Ramos (cell line): Measurements from ENCODE around the gene HSD17B8.
"Not testable (repeated sequence)": the region's sequence is repeated elsewhere in the genome, so short reads cannot be mapped to it uniquely, and the experiment has no call there.

Experiments
- in situ Hi-C: fragments of 300-500 bp; cut with MboI; formaldehyde crosslinking; loops from one replicate; pipeline ENCODE4 v1.14.3; 2022; ENCODE audit warnings: low sequenced_read_pairs; ENCODE audit not compliant: unreplicated experiment

The HSD17B8 gene

DNA sequence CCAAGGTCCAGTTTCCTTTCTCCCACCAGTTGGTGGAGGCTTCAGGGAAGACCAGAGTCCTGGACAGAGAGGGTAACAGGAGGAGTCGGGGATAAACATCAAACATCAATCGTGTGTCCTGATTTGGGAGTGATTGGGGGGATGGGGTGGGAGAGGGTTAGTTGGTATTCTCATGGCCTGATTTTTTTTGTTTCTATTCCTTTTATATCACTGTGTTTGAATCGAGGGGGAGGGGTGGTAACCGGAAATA is 365 bp upstream of the HSD17B8 start:
- in situ Hi-C loops, result no loop called here

DNA sequence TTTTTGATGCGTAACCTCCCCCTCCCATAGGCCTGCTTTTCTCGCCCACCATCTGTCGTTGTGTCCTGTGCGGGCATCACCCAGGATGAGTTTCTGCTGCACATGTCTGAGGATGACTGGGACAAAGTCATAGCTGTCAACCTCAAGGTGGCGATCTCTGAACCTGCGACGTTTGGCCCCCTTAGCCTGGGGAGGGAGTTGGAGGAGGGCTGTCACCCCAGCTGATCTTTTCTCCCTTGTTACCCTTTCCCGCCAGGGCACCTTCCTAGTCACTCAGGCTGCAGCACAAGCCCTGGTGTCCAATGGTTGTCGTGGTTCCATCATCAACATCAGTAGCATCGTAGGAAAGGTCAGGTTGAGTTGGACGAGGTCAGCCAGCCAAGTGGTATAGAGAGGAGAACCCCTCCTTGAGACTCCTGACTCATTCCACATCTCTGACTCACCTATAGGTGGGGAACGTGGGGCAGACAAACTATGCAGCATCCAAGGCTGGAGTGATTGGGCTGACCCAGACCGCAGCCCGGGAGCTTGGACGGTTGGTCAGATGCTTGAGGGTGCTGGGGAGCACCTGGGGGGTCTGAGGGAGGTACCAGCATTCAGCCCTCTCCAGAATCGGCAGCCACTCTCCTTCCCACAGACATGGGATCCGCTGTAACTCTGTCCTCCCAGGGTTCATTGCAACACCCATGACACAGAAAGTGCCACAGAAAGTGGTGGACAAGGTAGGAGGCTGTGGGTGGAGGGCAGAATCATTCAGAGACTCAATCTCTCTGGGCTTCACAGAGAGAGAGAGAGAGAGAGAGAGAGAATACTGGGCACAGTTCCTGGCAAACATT is 954 bp downstream of the HSD17B8 start:
- in situ Hi-C loops, result no loop called here

DNA sequence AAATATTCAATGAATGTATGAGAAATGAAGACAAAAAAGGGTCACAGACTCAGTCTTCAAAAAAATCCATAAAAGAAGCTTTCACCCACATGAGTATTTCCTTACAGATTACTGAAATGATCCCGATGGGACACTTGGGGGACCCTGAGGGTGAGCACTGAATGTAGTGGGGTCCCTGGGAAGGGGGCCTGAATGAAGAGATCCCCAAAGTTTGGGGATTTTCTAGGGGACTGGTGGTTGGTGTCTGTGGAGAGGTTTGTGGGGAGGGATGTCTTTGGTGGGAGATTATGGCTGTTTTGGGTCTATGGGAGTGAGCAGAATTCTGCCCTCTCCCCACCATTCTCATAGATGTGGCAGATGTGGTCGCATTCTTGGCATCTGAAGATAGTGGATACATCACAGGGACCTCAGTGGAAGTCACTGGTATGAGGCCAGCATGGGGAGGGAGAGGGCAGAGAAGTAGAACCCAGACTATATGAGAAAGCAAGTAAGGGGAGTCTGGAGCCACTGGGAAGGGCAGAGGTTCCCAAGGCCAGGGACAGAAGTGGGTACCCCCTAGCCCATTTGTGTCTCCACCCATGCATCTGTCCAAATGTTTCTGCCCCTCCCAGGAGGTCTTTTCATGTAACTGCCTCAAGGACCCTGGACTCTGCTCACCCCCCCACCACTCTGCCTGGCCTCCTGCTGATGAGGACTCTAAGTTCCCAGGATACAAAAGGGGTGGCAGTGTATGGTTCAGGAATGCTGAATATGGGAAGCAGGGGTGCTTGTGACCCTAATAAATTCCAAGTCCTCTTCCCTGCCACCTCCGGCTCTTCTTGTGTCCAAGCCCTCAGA is 1.8 kb downstream of the HSD17B8 start:
- in situ Hi-C loops, result no loop called here

DNA sequence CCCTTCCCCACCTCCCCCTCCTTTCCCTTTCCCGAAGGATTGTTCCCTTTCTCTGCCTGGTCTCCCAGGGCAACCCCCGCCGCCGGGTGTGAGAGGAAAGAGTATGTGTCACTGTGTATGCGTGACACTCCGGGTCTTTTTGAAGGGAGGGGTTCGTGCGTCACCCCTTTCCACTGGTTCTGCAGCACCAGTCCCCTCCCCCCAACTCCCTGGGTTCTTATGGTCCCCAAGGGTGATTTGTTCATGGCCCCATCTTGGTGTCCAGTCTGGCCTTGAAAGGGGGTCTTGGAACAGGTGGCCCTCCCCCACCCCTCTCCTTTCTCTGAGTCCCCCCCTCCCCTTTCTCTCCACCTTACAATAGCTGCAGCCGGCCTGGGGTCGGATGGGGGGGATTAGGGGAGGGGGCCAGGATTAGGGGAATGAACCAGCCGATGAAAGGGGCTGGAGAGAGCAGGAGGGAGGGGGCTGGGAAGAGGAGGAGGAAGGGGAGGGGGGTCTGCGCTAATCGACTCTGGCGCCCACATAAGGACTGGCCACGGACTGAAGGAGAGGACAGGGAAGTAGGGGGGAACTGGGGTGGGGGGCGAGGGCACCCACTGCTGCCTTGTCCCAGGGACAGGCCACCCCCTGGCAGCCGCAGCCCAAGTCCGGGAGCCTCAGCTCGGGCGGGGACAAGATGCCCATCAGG is 2.6 kb downstream of the HSD17B8 start:
- in situ Hi-C loops, result no loop called here

DNA sequence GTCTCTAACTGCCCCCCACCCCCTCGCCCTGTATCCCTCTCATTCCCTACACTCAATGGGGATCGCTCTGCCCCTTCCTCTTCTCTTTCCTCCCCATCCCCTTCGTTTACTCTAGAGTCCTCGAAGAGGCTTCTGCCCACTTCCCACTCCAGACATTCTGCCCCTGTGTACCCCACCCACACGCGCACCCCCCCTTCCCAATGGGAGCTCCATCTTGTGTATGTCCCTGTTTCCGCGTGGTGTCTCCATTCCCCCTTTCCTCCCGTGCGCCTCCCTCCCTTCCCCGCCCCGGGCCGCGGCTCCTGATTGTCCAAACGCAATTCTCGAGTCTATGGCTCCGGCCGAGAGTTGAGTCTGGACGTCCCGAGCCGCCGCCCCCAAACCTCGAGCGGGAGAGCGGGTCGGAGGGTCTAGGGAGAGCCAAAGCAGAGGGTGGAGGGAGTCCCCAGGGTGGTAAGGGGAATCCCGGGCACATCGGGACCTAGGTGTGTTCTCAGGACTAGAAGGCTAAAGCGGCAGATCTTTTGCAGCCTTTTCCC is 3.2 kb downstream of the HSD17B8 start:
- in situ Hi-C loops, result no loop called here

DNA sequence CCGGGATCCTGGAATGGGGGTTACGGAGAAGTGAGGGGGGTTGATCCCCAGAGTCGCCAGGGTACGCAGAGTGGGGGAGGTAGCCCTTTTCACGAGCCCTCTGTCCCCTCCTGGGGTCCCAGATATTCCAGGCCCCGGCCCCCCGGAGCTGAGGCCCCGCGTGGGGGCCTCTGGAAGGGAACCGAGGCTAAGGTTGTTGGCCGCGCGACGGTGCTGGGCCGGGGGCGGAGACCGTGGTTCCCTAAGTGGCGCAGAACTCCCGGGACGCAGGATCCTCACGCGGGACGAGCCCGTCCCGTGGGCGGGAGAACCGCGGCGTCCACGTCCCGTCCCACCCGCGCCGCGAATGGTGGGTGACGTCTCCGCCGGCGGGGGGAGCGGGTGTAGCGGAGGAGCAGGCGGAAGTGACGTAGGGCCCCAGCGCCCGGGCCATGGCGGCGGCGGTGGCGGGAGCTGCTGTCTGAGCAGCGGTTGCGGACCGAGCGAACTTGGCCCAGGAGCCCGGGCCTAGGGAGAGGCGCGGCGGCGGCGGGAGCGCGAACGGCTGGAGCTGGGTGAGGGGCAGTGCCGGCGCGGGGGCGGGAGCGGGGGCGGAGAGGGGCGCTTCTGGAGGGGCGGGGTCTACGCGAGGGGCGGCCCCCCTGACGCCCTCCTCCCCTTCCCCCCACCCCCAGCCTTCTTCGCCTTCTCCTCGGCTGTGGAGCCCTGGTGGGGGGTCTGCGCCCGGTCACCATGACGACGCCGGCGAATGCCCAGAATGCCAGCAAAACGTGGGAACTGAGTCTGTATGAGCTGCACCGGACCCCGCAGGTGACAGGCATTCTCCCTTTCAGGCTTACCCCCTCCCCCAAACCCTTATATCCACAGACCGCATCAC is 3.9 kb downstream of the HSD17B8 start, which contains the start of gene RING1:
Gene RING1 (plus strand): TSS at position 410 of the 877 bp plus-strand sequence. CDS start 323 bp downstream, at position 733.
- in situ Hi-C loops, result no loop called here

DNA sequence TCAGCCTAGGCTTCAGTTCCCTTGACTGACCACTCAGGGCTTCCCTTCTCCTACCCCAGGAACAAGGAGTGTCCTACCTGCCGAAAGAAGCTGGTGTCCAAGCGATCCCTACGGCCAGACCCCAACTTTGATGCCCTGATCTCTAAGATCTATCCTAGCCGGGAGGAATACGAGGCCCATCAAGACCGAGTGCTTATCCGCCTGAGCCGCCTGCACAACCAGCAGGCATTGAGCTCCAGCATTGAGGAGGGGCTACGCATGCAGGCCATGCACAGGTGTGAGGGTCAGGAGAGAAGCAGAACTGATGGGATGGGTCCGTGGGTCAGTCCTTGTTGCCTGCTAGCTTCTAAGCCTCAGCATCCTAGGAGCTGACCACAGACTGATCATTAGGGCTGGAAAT is 5.4 kb downstream of the HSD17B8 start:
- in situ Hi-C loops, result no loop called here

DNA sequence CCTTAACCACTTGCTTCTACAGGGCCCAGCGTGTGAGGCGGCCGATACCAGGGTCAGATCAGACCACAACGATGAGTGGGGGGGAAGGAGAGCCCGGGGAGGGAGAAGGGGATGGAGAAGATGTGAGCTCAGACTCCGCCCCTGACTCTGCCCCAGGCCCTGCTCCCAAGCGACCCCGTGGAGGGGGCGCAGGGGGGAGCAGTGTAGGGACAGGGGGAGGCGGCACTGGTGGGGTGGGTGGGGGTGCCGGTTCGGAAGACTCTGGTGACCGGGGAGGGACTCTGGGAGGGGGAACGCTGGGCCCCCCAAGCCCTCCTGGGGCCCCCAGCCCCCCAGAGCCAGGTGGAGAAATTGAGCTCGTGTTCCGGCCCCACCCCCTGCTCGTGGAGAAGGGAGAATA is 6.7 kb downstream of the HSD17B8 start:
- in situ Hi-C loops, result no loop called here

DNA sequence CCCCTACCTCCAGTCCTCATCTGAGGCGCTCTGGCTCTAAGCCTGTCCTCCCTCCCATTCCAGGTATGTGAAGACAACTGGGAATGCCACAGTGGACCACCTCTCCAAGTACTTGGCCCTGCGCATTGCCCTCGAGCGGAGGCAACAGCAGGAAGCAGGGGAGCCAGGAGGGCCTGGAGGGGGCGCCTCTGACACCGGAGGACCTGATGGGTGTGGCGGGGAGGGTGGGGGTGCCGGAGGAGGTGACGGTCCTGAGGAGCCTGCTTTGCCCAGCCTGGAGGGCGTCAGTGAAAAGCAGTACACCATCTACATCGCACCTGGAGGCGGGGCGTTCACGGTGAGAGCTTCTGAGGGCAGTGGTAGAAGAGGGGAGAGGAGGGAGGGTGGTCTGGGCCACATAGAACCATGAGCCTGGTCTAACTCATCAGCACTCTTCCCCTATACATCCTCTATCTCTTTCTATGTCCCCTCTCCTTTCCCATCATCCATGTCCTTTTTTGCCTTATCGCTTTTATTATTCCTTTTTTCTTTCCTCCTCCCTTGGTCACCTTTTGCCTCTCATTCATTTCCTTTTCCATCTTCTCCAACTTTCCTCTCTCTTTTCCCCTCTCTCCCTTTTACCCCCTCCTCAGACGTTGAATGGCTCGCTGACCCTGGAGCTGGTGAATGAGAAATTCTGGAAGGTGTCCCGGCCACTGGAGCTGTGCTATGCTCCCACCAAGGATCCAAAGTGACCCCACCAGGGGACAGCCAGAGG is 7.4 kb downstream of the HSD17B8 start:
- in situ Hi-C loops, result no loop called here

DNA sequence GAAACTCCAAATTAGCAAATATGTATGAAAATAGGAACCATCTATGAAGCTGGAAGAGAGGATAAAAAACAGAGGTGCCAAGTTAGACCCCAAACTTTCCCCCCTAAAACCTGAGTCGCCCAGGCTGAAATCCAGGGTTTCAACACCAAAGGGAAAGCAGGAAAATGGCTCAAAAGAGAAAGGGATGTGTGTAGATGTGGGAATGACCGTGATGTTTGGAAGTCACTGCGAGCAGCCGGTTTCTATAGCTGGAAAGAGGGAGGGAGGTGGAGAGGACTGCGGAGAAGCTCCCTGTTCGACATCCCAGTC is 8.4 kb downstream of the HSD17B8 start:
- in situ Hi-C loops, result no loop called here

DNA sequence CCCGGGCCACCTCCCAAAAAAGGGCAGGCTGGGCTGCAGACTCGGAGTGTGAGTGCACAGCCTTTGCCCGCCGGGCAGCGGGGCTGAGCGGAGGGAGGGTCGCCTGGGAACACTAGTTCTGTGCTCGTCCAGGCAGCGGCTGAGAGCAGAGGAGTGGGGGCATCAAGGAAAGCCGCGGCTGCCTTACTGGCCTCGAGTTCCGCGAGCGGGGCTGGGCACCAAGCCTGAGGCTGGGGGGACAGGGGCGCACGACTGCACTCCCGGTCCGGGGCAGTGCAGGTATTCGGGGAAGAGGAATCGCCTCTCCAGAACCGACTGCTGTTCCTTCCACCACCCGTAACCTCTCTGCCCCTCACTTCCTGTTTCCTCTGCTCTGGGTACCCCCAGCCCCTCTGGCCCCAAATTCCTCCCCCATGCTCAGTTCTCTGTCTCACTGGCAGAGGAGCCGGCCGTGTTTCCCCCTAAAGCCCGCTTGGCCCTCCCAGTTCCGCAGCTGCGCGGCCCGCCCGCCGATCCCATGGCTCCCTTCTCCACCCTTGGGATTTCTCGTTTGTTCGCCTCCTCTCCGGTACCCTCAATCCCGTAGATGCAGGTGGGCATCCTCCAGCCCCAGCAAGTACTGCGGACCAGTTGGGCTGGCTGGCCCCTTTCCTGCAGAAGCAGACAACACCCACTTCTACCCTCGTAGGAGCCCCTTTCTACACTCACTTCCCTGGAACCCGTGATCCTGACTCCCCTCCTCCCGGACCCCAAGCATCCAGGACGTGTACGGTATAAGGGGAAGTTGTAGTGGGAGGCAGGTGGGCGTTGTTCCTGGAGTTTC is 8.9 kb downstream of the HSD17B8 start:
- in situ Hi-C loops, result no loop called here

DNA sequence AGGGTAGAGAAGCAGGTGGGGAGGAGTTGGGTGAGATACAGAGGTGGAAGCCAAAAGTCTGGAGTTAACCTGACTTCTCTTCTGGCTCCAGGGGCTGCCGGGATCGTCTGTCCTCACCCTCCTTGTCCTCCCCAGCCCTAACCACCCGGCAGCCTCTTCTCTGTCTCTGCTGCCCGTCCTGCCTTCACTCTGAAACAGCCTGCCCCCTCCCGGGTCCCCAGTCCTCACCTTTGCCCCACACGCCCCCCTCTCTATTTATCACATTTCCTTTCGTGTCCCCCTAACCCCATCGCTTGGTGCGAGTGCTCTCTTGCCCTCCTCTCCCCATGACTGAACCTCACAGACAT is 9.5 kb downstream of the HSD17B8 start:
- in situ Hi-C loops, result no loop called here

DNA sequence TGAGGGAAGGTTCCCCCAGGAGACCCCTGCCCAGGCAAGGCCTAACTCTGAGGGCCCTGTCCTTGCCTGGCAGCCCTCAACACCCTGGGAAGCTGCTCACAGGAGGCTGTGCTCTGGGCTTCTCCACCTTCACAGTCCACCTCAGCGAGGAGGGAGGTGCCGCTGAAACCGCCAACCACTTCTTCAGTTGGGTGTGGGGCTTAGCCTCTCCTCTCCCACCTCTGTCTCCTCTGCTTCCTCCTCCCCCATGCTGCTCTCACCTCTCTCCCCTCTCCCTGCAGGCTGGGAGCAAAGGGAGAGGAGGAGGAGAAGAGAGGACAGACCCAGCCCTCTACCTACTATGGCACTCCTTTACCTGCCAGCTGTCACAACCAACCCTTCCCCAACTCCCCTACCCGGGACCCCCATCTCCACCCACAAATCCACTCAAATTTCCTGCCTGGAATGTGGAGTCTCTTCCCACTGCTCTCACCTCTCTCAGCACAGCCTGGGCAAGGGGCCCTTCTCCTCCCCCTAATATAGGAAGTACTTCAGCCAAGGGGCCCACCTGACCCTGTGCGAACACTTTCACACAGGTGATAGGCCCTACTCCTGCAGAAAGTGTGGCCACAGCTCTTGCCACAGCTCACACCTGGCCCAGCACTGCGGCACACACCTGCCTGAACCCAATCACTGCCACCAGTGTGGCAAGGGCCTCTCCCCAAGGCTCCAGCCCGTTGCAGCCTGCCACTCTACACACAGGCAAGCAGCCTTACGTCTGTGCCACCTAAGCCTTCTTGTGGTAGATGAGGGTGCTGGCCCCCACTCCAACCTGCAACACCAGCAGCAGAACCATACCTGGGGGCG is 11.0 kb downstream of the HSD17B8 start:
- in situ Hi-C loops, result no loop called here

DNA sequence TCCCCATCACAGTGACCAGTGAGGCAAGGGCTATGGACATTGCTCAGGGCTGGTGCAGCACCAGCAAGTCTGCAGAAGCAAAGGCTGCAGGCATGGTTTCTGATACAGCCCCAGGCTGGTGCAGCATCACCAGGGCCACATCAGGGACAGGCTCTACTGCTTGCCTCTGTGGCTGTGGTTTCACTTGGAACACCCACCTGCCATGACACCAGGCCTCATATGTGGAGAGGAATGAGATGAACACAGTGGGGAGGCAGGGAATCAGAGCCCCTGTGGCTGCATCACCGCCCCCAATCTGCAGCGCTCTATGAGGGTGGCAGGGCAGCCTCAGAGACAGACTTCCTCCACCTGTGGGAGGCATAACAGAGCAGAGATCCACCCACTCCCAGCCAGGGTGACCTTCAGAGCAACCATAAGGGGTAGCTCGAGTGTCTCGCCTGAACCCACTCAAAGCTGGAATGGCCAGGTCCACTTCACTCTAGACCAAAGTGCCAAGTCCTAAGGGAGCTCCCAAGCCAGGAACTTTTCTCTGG is 11.7 kb downstream of the HSD17B8 start:
- in situ Hi-C loops, result no loop called here

DNA sequence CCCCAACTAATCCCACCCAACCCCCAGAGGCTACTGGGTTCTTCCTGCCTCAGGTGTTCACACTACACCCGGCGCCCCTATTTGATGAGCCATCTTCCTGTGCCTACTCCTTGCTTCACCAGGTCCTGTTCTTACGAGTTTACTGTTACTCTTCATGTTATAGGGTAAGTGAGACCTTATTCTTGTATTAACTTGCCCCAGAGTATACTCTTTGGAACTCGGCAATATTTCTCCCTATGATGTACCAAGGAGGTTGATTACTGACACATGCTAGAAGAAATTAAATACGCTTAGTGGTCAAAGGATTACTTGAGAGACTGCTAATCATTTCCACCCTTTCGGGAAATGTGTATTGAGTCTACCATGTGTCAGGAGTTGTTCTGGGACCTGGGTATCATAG is 12.8 kb downstream of the HSD17B8 start:
- in situ Hi-C loops, result no loop called here

DNA sequence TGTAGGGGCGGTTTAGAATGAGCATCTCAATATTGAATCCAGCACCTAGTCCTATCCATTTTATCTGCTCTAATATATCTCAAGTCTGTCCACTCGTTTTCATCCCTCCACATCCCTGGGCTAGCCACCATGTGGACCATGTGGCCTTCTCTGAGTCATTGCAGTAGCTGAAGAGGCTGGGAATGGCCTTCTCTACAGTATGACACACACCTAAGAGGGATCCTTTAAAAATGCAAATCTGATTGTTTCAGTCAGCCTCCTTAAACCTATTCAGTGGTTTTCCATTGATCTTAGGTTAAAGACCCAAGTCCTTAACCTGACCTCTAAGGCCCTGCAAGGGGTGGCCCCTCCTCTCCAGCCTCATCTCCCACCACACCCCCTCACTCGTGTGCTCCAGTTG is 13.2 kb downstream of the HSD17B8 start:
- in situ Hi-C loops, result no loop called here

DNA sequence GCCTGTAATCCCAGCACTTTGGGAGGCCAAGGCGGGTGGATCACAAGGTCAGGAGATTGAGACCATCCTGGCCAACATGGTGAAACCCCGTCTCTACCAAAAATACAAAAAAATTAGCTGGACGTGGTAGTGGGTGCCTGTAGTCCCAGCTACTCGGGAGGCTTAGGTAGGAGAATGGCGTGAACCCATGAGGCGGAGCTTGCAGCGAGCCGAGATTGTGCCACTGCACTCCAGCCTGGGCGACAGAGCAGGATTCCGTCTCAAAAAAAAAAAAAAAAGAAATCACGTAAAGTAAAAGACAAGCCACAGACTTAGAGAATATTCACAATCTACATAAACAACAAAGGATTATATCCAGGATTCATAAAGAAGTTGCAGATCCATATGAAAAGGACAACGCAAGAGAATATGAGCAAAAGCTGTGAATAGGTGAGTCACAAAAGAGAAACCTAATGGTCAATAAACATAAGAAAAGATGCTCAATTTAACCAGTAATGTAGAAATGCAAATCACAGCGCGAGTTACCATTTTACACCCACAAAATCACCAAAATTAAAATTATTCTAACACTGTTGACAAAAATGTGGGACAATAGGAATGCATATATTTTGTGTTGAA is 22.2 kb downstream of the HSD17B8 start:
- in situ Hi-C loops, result not testable (repeated sequence)
